Measurements from ENCODE around the gene EIF3L.

GRCh38 chr22:37824674-37825641, 24.3 kb upstream of the EIF3L start:
- TF ChIP-seq CTCF (IDR thresholded peaks at IDR 0.05) (no peak), EP300 (IDR thresholded peaks at IDR 0.05) (no peak), POLR2AphosphoS5 (IDR thresholded peaks at IDR 0.05) (no peak), POLR2A (IDR thresholded peaks at IDR 0.05) (no peak)

Measured in gastroesophageal sphincter (tissue), 3 donors.